Measurements from ENCODE around the gene COMT. TPM values are rescaled to one million over a fixed set of nuclear protein-coding genes. Genes with fewer than 3 reads are reported as not detected.
A peak's percentile ranks its signal among the peaks of the same experiment; 100 is the strongest.

The COMT gene
- total and polyA plus RNA-seq, 9 of the 15 experiments (the other 6 are each of a cell fraction or from before 2014, with no cell fraction given), result 12.5 to 351 (median 155) TPM

- TF ChIP-seq, protein P1, sequence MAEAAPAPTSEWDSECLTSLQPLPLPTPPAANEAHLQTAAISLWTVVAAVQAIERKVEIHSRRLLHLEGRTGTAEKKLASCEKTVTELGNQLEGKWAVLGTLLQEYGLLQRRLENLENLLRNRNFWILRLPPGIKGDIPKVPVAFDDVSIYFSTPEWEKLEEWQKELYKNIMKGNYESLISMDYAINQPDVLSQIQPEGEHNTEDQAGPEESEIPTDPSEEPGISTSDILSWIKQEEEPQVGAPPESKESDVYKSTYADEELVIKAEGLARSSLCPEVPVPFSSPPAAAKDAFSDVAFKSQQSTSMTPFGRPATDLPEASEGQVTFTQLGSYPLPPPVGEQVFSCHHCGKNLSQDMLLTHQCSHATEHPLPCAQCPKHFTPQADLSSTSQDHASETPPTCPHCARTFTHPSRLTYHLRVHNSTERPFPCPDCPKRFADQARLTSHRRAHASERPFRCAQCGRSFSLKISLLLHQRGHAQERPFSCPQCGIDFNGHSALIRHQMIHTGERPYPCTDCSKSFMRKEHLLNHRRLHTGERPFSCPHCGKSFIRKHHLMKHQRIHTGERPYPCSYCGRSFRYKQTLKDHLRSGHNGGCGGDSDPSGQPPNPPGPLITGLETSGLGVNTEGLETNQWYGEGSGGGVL (CRISPR knock-in tag; IDR thresholded peaks at IDR 0.05), result no peak
- TF ChIP-seq, protein P2, sequence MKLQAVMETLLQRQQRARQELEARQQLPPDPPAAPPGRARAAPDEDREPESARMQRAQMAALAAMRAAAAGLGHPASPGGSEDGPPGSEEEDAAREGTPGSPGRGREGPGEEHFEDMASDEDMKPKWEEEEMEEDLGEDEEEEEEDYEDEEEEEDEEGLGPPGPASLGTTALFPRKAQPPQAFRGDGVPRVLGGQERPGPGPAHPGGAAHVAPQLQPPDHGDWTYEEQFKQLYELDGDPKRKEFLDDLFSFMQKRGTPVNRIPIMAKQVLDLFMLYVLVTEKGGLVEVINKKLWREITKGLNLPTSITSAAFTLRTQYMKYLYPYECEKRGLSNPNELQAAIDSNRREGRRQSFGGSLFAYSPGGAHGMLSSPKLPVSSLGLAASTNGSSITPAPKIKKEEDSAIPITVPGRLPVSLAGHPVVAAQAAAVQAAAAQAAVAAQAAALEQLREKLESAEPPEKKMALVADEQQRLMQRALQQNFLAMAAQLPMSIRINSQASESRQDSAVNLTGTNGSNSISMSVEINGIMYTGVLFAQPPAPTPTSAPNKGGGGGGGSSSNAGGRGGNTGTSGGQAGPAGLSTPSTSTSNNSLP (IDR thresholded peaks at IDR 0.05; ENCODE audit: borderline replicate concordance, low read depth, low read length), result no peak
- TF ChIP-seq CREM (IDR thresholded peaks at IDR 0.05; ENCODE audit: low read depth) (no peak), TBL1XR1 (IDR thresholded peaks at IDR 0.05; ENCODE audit: low read length in 2 of 2) (peak in 1 of 2 experiments; percentile 36; a peak in 2 of 4 replicates), MAFF (IDR thresholded peaks at IDR 0.05; ENCODE audit: low read length) (peak; percentile 46; the same call in 1 of the 2 replicates), BCL6 (CRISPR knock-in tag; IDR thresholded peaks at IDR 0.05) (no peak), IRF2 (CRISPR knock-in tag; IDR thresholded peaks at IDR 0.05) (no peak), MAFK (IDR thresholded peaks at IDR 0.05; ENCODE audit: low read length) (peak; percentile 18; the same call in 1 of the 2 replicates), NCOA6 (IDR thresholded peaks at IDR 0.05) (no peak), FUS (optimal IDR thresholded peaks at IDR 0.05; ENCODE audit: low read depth, low read length) (no peak), KAT8 (IDR thresholded peaks at IDR 0.05; ENCODE audit: low read depth) (no peak), ZNF589 (CRISPR knock-in tag; IDR thresholded peaks at IDR 0.05; ENCODE audit: low read depth) (no peak), MYBL2 (IDR thresholded peaks at IDR 0.05; ENCODE audit: low read depth) (no peak), MYBL2 (CRISPR knock-in tag; IDR thresholded peaks at IDR 0.05; ENCODE audit: borderline replicate concordance) (no peak), CREBBP (IDR thresholded peaks at IDR 0.05; ENCODE audit: low read depth, low read length) (no peak), NFATC3 (IDR thresholded peaks at IDR 0.05) (no peak), STAT5A (IDR thresholded peaks at IDR 0.05; ENCODE audit: borderline replicate concordance, low read length) (no peak; the same call in 1 of the 2 replicates), SUPT5H (IDR thresholded peaks at IDR 0.05) (peak; percentile 49), KDM4B (IDR thresholded peaks at IDR 0.05; ENCODE audit: borderline replicate concordance in 2 of 2, low read depth in 1 of 2) (0 out of 4 replicates have a peak, but pooled peaks of 1 of the 2 experiments have one; percentile 18), E2F3 (CRISPR knock-in tag; IDR thresholded peaks at IDR 0.05) (no peak), ZNF76 (CRISPR knock-in tag; IDR thresholded peaks at IDR 0.05; ENCODE audit: borderline replicate concordance) (no peak), HNRNPL (IDR thresholded peaks at IDR 0.05; ENCODE audit: low read depth, low read length) (no peak)
- TF ChIP-seq, protein P3, sequence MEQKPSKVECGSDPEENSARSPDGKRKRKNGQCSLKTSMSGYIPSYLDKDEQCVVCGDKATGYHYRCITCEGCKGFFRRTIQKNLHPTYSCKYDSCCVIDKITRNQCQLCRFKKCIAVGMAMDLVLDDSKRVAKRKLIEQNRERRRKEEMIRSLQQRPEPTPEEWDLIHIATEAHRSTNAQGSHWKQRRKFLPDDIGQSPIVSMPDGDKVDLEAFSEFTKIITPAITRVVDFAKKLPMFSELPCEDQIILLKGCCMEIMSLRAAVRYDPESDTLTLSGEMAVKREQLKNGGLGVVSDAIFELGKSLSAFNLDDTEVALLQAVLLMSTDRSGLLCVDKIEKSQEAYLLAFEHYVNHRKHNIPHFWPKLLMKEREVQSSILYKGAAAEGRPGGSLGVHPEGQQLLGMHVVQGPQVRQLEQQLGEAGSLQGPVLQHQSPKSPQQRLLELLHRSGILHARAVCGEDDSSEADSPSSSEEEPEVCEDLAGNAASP (IDR thresholded peaks at IDR 0.05), result no peak
- TF ChIP-seq, protein P4, sequence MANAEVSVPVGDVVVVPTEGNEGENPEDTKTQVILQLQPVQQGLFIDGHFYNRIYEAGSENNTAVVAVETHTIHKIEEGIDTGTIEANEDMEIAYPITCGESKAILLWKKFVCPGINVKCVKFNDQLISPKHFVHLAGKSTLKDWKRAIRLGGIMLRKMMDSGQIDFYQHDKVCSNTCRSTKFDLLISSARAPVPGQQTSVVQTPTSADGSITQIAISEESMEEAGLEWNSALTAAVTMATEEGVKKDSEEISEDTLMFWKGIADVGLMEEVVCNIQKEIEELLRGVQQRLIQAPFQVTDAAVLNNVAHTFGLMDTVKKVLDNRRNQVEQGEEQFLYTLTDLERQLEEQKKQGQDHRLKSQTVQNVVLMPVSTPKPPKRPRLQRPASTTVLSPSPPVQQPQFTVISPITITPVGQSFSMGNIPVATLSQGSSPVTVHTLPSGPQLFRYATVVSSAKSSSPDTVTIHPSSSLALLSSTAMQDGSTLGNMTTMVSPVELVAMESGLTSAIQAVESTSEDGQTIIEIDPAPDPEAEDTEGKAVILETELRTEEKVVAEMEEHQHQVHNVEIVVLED (CRISPR knock-in tag; IDR thresholded peaks at IDR 0.05), result no peak
Observed at GRCh38 chr22:19974935-19975706, 33.5 kb downstream of the COMT start (continued).
